AG08395 (cell line): Measurements from ENCODE around the gene RAI2.
"Not testable (repeated sequence)": the region's sequence is repeated elsewhere in the genome, so short reads cannot be mapped to it uniquely, and the experiment has no call there.

ENCODE experiments used
- DNase-seq: peaks from one replicate; pipeline ENCODE4 v3.0.0; 2012; ENCODE audit warnings: mixed read lengths, low spot score

The RAI2 gene

DNA sequence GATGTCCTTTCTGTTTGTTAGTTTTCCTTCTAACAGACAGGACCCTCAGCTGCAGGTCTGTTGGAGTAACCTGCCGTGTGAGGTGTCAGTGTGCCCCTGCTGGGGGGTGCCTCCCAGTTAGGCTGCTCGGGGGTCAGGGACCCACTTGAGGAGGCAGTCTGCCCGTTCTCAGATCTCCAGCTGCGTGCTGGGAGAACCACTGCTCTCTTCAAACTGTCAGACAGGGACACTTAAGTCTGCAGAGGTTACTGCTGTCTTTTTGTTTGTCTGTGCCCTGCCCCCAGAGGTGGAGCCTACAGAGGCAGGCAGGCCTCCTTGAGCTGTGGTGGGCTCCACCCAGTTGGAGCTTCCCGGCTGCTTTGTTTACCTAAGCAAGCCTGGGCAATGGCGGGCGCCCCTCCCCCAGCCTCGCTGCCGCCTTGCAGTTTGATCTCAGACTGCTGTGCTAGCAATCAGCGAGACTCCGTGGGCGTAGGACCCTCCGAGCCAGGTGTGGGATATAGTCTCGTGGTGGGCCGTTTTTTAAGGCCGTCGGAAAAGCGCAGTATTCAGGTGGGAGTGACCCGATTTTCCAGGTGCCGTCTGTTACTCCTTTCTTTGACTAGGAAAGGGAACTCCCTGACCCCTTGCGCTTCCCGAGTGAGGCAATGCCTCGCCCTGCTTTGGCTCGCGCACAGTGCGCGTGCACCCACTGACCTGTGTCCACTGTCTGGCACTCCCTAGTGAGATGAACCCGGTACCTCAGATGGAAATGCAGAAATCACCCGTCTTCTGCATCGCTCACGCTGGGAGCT, 74.3 kb downstream of the RAI2 start:
- not testable (repeated sequence) for DNase-seq

DNA sequence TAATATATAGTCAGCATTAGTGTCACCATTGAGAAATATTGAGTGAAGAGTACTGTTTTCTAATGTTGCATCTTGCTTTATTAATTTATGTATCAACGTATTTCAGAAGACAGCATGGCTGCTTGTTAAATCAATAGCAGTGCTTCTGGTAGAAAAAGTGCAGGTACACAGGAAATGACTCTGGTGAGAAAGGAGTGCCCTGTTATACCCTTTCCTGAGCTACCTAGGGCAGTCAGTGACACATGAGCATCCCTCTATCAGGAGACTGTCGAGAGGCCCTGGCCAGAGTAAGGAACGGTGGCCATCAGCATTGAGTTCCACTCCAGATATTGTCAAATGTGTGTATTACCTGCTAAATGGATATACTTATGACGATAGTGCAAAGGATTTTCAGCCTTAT, 81.7 kb downstream of the RAI2 start:
- no peak for DNase-seq

DNA sequence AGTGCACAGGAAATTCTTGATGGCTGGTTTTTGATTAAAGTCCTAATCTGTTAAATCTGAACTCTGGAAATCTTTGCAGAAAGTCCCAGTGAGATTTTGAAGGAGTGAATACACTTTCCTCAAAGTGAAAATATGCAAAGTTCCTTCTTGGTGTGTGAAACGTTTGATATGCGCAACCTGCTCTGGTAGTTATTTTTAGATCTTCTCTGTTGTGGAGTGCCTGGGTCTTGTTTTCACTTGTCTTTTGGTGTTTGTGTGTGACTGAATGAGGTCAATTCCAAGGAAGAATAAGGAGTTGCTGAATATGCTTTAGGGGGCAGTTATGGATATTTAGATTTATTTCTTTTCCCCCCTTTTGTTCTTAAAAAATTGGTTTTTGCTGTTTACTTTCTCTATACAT, 82.1 kb downstream of the RAI2 start:
- no peak for DNase-seq

DNA sequence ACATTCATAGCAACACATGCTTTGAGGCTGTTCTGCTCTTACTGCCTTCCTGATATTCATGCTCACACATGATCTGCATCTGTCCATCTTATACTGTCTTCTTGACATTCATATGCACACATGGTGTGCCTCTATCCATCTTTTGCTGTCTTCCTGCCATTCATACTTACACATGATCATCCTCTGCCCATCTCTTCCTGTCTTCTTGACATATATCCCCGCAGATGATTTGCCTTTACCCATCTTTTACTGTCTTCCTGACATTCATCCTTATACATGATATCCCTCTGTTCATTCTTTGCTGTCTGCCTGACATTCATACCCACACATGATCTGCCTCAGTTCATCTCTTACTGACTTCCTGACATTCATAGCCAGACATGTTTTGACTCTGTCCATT, 87.0 kb downstream of the RAI2 start:
- no peak for DNase-seq

- DNase-seq: no peak
These were observed 87.7 kb downstream of the RAI2 start for GRCh38 chrX:17773221-17773876.

- no peak for DNase-seq
These were observed 91.3 kb downstream of the RAI2 start for GRCh38 chrX:17769701-17770269.

- DNase-seq: no peak
These were observed 92.1 kb downstream of the RAI2 start for GRCh38 chrX:17768997-17769396.

GRCh38 chrX:17767734-17768133, 93.4 kb downstream of the RAI2 start:
- DNase-seq: no peak

DNA sequence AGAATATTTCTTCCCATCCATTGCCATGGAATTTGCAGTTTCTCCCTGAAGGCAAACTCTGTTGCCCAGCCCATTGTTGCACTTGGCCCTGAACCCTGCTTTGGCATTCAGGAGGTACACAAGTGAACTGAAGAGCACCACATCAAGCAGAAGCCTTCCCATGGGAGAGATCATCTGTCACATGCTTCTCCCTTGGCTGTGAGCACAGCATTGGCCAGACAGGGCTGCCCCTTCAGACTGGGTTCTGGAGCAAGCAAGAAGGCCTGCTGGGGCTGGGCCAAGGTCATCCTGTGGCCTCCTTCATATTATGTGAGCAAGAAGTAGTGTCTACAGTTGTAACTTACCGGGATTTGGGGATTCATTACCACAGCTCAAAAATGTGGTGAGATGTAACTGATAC, 101.1 kb downstream of the RAI2 start:
- no peak for DNase-seq

DNA sequence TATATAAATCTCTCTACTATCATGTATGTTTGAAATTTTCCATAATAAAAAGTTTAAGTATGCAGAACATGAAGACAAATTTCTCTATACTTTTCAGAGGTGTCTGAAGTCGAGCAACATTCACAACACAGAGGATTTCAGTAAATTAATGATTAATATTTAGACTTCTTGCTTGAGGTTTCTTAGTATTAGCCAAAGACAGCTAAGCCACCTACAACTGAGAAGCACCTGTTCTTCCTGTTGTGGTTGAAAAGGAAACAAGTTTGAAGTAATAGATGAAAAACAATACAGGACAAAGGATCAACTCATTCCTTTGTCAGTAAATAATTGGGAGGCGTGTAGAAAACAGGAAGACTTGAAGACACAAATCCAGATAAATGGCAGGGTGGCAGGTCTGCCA, 102.7 kb downstream of the RAI2 start:
- DNase-seq: no peak

GRCh38 chrX:17750436-17750835, 110.7 kb downstream of the RAI2 start:
- no peak for DNase-seq
